Dermis lymphatic vessel endothelial cell (primary cell): ENCODE measurements around the gene ACOXL. TPM values are rescaled to one million over a fixed set of nuclear protein-coding genes. Genes with fewer than 3 reads are reported as not detected.

Experiments used
- total RNA-seq: library from RNA; depleted of rRNA; stranded (reverse); fragments of >200 nt; gene quantifications from 2 replicates; pipeline ENCODE4 v1.2.1, GENCODE V29; 2014

ACOXL gene
- total RNA-seq = not detected in 2 replicates

GRCh38 chr2:110732422-110733413, at the start of gene ACOXL:
Gene ACOXL, plus strand, starts transcription at chr2:110732573. Its CDS starts 35,817 bp downstream, at chr2:110768390.

GRCh38 chr2:111120253-111121027, 388.1 kb downstream of the ACOXL start, which contains the start of gene BCL2L11:
Gene BCL2L11, plus strand, starts transcription at chr2:111120914. Its CDS starts 2,832 bp downstream, at chr2:111123746.

Other genes with a start within 250 kb of the ACOXL start
- gene RGPD6, start 155.4 kb upstream of the ACOXL start, total RNA-seq = 30.1 and 40.7 TPM in 2 replicates
- gene BUB1, start 54.5 kb upstream of the ACOXL start, total RNA-seq = 5.3 and 7.4 TPM in 2 replicates